GM21360 (cell line): Measurements from ENCODE around the gene SERINC3.

ENCODE experiments used
- ATAC-seq: cut with Tn5 transposase; IDR thresholded peaks from one replicate; pipeline ENCODE4 v1.9.1; 2021; ENCODE audit warnings: mild to moderate bottlenecking, moderate library complexity; ENCODE audit not compliant: unreplicated experiment

SERINC3 gene

DNA sequence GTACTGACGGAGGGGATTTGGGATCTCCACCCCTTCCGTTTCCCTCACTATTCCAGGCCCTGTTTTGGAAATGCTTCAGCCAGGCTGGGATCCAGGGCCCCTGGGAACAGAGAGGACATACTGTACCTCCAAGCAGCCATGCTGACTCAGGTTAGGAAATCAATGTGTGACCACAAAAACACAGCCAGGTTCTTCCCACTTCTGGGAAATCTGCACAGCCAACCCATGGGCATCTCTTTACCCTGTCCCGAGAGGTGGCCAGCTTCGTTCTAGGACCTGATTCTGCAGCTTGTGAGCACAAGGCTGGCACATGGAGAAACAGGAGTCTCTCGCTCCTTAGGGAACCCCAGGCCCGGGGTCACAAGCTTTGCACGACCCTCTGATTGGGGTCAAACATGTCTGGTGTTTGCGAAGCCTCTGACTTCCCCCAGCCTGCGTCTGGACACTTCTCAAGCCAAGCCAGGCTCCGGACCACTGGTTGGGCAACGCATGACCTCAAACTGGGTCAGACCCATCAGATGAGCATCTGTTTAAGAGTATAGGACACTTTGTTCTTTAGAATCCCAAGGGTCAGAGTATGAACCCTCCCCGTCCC lies 54.5 kb downstream of the SERINC3 start:
- no peak for ATAC-seq

DNA sequence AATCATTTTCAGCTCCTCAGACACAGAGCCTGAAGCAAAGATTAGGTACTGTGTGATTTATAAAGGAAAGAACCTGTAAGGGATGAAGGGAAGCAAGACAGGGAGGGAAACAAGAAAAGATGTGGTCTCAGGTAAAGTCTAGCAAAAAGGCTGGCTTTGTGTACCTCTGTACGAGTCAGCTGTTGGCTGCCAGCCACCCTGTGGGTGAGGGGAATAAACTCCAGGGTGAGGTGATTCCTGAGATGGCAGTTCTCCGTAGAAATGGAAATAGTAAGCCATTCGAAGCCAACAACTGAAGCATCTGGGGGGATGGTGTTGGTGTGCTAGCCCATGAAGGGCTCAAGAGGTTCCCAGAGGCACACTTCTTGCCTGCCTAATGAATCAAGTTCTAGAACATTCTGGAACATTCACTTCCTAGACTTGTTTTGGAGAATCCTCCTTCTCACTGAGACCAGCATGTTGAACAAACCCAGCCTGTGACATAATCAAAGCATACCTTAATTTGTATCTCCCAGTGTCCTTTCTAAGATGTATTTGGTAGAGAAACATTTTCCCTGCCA lies 56.8 kb downstream of the SERINC3 start:
- no peak for ATAC-seq

DNA sequence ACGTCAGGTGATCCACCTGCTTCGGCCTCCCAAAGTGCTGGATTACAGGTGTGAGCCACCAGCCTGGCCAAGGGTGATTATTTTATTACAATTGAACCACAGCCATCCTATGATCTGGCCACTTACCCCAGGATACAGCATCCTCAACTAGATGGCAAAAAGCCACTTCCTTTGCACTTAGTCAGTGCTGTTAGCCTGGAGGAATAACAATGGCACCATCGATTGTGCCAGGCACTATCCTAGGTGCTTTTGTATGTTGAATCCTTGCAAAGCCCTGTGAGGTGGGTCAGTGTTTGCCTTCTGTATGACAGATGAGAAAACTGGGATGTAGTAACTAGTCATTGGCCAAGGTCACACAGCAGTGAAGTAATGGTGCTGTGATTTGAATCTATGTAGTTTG lies 57.4 kb downstream of the SERINC3 start:
- no peak for ATAC-seq

DNA sequence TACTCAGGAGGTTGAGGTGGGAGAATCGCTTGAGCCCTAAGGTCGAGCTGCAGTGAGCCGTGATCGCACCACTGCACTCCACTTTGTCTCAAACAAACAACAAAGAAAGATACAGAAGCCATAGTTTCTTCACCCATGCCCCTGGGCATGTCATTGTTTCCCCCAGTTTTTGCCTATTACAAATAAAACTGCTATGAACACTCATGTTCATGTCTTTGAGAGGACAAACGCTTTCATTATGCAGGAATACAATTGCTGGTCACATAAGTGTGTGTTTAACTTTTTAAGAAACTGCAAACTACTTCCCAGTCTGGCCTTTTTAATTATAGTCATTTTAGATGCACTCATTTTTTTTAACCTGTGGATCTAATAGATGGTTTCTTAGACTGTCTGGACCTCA lies 58.4 kb downstream of the SERINC3 start:
- no peak for ATAC-seq

DNA sequence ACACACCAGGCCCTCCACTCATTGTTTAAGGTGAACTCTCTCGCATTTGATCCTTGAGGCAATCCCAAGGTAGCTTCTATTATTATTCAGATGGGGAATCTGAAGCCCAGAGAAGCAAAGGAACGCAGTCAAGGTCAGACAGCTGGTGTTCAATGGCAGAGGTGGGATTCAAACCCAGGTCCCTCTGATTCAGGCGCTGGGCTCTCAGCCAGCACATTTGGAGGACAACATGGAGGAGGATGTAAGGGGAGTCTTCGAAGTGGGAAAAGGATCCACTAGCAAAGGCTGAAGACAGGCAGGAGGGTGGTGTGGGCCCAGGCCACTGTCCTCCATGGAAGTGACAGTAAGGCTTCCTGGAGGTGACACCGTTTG lies 60.1 kb downstream of the SERINC3 start:
- ATAC-seq: no peak

DNA sequence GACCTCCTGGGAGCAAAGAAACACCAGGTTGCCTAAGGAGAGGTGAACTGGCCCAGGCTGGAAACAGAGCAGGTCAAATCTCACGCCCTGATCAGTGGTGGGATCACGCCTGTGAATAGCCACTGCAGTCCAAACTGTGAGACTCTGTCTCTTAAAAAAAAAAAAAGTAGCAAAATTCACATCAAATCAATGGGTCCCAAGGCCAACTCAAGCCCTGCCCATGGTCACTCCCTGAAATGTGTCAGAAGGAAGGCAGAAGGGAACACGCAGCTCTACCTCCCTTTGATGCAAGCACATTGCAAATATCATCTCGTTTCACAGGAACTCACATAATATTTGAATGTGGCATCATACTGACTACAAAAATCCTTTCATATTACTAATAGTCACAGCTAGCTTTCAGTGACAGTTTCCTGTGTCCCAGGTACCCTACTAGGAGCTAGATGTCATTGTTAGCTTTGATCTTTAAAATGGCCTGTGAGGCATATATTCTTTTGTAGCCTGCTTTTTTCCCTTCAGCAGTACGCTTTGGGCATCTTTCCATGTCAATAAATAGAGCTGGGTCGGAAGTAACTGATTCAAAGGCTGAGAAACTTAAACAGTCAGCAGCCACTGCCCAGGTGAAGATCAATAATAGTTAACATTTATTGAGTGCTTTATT lies 60.6 kb downstream of the SERINC3 start:
- no peak for ATAC-seq

DNA sequence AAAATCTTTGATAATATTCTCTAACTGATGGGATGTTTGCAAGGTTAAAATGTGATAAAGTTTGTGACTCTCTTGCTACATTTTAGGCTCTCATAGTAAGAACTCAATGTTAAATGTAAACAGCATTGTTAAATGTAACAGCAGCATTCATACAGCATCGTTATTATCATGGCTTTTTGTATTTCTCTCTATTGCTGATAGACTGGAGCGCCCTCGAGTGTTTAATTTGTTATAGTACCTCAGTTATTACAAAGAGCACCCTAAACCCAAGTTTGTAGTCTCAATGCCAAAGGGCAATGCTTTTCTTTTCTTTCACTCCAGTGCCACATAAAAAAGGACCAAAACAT lies 61.1 kb downstream of the SERINC3 start:
- no peak for ATAC-seq

DNA sequence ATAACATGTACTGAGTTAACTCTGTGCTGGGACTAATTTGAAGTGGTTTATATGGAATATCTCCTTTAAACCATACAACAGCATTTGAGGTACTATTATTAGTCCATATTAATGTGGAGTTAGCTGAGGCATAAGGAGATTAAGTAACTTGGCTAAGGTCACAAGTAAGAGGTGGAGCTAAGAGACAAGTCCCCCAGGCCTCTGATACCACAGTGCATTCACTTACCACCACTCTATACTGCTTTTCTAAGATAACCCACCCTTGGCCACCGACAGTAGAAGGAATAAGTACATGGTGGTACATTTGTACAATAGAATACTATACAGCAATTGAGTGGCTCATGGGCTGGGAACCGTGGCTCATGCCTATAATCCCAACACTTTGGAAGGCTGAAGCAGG lies 62.6 kb downstream of the SERINC3 start:
- ATAC-seq: no peak

DNA sequence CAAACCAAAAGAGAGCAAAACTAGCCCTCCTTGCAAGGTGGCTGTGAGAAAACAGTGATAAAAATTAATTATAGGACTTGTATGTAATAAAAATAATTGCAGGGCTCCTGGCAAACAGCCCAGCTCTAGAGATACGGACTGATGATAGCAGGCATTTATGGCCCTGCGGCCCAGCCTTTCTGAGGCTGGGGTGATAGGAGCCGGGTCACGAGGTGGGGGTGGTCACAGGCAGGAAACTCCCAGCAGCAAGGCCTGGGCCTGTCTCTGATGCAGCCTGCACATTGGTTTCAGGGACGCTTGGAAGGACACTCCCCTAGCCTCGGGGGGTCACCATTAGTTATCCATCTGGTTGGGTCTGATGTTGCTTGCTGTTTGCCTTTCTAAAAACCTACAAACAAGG lies 64.9 kb downstream of the SERINC3 start:
- no peak for ATAC-seq

DNA sequence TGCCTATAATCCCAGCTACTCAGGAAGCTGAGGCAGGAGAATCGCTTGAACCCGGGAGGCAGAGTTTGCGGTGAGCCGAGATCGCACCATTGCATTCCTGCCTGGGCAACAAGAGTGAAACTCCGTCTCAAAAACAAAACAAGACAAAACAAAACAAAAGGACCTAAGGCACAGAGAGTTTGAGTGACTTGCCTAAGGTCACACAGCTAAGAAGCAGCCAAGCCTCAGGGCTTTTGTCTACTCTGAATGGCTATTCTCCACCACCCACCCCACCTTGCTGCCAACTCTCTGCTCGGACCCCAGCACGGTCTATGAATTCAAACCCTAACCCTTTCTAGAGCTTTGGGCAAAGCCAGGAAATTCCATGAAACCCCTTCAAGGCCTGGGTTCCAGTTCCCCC lies 65.3 kb downstream of the SERINC3 start:
- ATAC-seq: no peak

DNA sequence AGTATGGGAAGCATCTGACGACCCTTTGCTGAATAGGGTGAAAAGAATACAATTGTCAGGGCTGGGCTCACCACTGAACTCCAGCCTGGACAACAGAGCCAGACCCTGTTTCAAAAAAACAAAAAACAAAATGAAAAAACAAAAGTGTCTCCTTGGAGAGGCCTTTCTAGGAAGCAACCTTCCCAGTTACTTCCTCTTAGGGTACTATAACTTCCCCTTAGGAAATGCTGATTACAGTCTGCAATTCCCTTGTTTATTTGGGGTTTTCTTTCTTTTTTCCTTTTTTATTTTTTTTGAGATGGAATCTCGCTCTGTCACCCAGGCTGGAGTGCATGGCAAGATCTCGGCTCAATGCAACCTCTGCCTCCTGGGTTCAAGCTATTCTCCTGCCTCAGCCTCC lies 66.7 kb downstream of the SERINC3 start:
- ATAC-seq: no peak

DNA sequence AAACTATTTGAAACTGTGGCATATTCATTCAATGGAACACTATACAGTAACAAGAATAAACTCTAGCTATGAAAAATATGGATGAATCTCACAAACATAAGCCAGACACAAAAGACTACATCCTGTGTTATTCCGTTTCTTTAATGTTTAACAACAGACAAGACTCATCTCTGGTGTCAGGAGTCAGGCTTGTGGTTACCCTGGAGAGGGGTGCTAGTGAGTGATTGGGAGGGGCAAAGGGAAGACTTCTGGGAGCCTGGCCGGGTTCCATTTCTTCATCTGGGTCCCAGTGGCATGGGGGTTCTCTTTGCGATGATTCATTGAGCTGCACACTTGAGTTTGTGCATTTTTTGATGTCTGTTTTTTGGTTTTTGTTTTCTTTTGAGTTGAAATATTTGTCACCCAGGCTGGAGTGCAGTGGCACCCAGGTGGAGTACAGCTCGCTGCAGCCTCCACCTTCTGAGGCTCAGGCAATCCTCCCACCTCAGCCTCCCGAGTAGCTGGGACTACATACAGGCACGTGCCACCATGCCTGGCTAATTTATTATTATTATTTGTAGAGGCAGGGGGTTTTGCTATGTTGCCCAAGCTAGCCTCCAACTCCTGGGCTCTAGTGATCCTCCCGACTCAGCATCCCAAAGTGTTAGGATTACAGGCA lies 67.4 kb downstream of the SERINC3 start:
- ATAC-seq: no peak

DNA sequence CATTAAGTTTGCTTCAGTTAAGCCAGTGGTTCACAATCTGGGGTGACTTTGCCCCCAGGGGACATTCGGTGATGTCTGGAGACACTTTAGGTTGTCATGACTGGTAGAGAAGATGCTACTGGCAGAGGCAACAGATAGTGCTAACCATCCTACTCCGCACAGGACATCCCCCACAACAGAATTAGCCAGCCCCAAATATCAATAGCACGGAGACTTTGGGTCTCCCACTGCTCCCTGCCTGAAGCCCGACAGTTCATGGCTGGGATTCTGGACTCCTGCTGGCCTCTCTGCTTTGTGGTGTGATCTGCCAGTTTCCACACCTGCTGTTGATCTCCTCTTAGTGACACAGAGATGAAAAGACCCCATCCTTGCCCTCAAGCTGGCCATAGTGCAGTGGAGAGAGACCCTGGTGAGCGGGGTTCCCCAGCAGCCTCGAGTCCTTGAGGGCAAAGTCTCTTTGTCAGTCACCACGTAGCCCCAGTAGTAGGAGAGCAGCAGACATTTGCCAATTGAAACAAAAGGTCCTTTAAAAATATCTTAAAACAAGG lies 70.9 kb downstream of the SERINC3 start:
- ATAC-seq: no peak

DNA sequence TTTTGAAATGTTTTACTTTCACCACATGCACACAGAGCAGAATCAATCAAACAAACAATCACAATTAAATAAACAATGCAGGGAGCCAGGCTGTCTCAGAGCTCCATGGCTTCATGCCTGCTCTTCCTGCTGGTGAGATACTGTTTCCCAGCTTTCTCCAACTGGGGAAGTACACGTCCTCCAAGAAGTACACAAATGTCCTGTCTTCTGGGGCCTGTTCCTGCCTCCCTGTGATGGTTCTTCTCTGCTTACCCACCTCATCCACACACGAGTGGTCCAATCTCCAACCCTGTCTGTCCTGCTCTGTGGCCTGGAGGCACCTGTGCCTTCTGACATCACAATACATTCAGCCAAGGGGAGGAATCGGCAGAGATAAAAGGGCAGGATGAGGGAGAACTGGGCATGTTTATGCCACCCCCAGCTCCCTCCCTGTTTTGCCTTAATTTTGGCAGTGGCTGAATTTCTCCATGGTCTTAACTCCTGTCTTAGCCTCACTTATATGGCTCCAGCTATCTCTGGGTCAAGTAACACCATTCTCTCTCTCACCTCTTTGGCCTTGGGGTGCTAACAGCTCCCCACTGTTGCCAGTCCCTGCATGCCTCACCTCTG lies 71.5 kb downstream of the SERINC3 start:
- no peak for ATAC-seq

DNA sequence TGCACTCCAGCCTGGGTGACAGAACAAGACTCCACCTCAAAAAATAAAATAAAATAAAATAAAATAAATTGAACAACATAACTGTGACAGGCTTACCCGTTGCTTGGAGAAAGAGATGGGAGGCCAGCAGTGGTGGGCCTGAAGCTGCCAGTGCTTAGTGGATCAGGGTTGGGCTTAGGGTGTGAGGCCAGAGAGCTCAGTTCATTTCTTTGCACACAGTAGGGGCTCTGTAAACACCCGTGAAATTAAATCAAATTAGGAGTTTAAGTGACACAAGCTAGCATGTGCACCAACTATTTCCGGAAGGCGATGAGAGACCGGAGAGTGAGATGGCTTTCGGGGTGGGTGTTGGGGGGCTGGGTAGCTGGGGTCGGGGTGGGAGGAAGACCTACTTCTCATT lies 72.0 kb downstream of the SERINC3 start:
- ATAC-seq: no peak

DNA sequence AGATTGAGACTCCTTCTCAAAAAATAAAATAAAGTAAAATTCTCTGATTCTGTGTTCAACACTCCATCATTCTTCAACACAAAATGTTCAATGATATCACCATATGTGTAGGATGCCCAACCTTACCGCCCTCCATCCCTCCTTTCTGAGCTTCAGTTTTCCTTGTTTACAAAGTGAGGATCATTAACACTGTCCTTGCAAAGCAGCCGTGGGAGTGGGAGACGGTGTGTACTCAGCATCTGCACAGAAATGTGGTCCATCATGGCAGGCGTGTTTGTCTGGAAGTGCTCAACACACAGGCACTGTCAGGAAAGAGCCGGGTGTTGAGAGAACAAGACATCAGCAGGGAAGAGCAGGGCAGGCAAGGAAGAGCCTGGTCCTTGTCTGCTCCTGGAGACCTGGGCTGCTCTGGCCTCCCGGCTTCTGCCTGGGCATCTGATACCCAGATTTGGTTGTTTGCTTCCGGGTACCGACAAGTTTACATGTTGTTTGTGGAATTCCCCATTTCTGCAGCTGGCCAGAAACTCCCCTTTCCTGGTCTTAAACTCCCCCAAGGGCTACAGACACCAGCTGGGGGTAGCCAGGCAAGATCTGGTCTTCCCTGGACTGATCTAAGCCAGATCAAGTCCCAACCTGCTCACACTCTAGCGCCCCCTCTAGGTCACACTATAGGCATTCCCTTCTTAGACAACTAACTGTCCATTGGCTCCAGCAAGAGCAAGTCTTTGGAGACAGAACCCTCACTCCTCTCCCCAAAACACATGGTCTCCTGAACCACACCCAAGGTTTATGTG lies 72.9 kb downstream of the SERINC3 start:
- ATAC-seq: no peak

DNA sequence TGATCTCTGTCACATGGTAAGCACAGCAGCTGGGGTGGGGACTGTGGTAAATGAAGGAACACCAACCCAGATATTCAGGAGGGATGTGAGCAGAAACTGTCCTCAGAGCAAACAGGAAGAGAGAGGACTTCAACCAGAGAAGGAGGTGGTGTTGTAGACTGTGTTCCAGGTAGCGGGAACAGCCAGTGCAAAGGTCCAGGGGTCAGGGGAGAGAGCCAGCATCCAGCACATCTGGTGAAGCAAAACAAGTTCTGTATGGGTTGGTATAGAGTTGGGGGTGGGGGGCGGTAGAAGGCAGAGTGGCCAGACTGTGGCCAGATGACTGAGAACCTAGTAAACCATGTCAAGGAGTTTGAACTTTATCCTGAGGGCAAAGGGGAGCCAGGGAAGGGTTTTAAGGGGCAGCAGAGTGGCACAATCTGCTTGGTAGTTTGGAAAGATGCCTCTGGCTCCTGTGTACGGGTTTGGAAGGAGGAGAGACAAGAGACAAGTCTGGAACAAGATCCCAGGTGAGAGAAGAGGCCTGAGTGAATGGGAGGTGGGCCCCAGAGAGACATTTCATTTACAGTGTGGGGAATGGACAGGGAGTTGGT lies 73.9 kb downstream of the SERINC3 start:
- no peak for ATAC-seq
